Measurements from ENCODE around the gene CCDC24. TPM values are rescaled to one million over a fixed set of nuclear protein-coding genes. Genes with fewer than 3 reads are reported as not detected.

Gene CCDC24
- total and polyA plus RNA-seq, 9 of the 15 experiments (the other 6 are each of a cell fraction or from before 2014, with no cell fraction given), result 0.31 to 4.5 (median 1.5) TPM

DNA sequence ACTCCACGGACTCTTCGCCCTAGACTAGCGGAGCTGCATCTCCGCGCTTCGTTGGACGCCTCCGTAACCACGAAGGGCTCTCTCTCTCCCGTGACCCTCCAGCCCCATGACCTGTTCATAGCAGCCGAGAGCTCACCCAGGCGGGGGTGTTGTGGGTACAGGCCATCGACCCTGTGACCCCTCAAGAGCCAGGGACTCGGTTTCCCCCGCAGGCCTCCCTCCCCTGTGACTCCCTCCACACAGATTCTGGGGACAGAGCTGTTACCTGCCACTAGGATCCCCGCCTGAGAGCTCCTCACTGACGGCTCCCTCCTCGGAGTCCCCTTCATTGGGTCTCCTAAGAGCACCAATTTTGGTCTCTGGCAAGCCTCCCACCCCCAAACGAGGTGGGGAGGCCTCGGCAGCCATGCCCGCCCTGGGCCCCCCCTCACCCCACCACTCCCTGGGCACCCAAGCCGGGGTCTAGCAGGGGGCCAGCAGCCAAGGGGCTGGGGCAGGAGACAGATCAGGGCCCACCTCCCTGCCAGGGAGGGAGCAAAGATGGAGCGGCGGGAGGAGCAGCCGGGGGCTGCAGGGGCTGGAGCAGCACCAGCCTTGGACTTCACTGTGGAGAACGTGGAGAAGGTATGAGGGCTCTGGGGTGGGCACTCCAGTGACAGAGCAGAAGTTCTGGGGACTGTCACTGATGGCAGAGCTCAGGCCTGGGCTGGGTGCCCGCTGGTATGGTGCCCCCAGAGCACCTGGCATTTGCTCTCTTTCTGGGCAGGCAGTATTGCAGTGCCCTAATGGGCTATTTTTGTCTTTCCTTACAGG is 44.1 kb upstream of the CCDC24 start:
- ChIA-PET CTCF (ENCODE audit: low intra/inter-chr PET ratio) (interaction anchor here (1.0 to 1.7 kb wide), 3 partner anchors 13 to 417 kb away, joined by 3 to 7 read pairs (median 4); partner anchors contain the start of genes ARTN and PTPRF), POLR2A (interaction anchor here (0.6 to 2.9 kb wide), 9 partner anchors 11 to 295 kb away, joined by 3 to 11 read pairs (median 3); partner anchors contain the start of gene DPH2)
- Histone ChIP-seq H3K36me3 (ENCODE audit: control insufficient read depth, insufficient read depth, low read length) (peaks cover 21% of the 10 kb centered on the region), H3K9me3 (replicated peaks; ENCODE audit: control insufficient read depth, insufficient read depth, low read depth, low read length) (no peaks in the 10 kb centered on the region), H3K27me3 (ENCODE audit: control insufficient read depth in 2 of 2, insufficient read depth in 2 of 2, low read length in 2 of 2) (no peaks in the 10 kb centered on the region), H4K20me1 (replicated peaks; ENCODE audit: control insufficient read depth, insufficient read depth, low read length) (no peaks in the 10 kb centered on the region), H3K4me1 (replicated peaks in 1 of 2; ENCODE audit: control insufficient read depth in 2 of 2, insufficient read depth in 2 of 2, low read length in 2 of 2) (peaks cover 17 to 41% of the 10 kb centered on the region in 2 experiments), H3K9me1 (ENCODE audit: control insufficient read depth, insufficient read depth, low read length) (no peaks in the 10 kb centered on the region), H3K4me3 (peak overlapping the region; percentile 60), H3K9ac (ENCODE audit: insufficient read depth in 1 of 2, low read depth in 2 of 2, low read length in 2 of 2) (peak overlapping the region; percentile 98), H3K27ac (ENCODE audit: extremely low read depth, low read depth, low read length) (peak overlapping the region; percentile 99), H3K79me2 (ENCODE audit: control insufficient read depth, insufficient read depth, low read length) (peaks cover 45% of the 10 kb centered on the region), H3K4me2 (ENCODE audit: insufficient read depth, low read length) (peak overlapping the region; percentile 98), H2AFZ (ENCODE audit: low read depth, low read length) (peak overlapping the region; percentile 100)
- ATAC-seq (peak; percentile 14), DNase-seq (ENCODE audit: extremely low read depth in 1 of 4, low spot score in 3 of 4) (no peak), FAIRE-seq (peak; percentile 11)
- in situ Hi-C loops (cut with MboI), result no loop called here
- under 1% methylated on average over 24 of the region's 27 CpGs for WGBS (ENCODE audit: insufficient coverage, low coverage, missing lambda C conversion rate)
- intact Hi-C loops (cut with micrococcal nuclease), result loop anchor here (5.0 kb wide), 1 partner anchor 90 kb away; no protein-coding TSS in a partner anchor
- TSS peak; percentile 69 for BruUV-seq (replicated peaks)
- TF ChIP-seq NR2C2 (CRISPR knock-in tag; IDR thresholded peaks at IDR 0.05) (no peak), NR2C2 (tag; IDR thresholded peaks at IDR 0.05) (peak; percentile 17), ZNF133 (CRISPR knock-in tag; IDR thresholded peaks at IDR 0.05) (no peak), CBX5 (IDR thresholded peaks at IDR 0.05; ENCODE audit: borderline replicate concordance, low read depth) (no peak), PPARD (CRISPR knock-in tag; IDR thresholded peaks at IDR 0.05) (no peak), MIER1 (IDR thresholded peaks at IDR 0.05; ENCODE audit: low read depth) (0 out of 2 replicates have a peak, but pooled peaks have one; percentile 20), NFATC3 (IDR thresholded peaks at IDR 0.05) (no peak), ZBTB7A (IDR thresholded peaks at IDR 0.05; ENCODE audit: borderline replicate concordance, control insufficient read depth, low read depth, low read length) (peak; percentile 18; the same call in 1 of the 2 replicates), LEF1 (IDR thresholded peaks at IDR 0.05) (no peak), PHF21A (IDR thresholded peaks at IDR 0.05; ENCODE audit: borderline replicate concordance, low read depth) (no peak)
- TF ChIP-seq, protein P1, sequence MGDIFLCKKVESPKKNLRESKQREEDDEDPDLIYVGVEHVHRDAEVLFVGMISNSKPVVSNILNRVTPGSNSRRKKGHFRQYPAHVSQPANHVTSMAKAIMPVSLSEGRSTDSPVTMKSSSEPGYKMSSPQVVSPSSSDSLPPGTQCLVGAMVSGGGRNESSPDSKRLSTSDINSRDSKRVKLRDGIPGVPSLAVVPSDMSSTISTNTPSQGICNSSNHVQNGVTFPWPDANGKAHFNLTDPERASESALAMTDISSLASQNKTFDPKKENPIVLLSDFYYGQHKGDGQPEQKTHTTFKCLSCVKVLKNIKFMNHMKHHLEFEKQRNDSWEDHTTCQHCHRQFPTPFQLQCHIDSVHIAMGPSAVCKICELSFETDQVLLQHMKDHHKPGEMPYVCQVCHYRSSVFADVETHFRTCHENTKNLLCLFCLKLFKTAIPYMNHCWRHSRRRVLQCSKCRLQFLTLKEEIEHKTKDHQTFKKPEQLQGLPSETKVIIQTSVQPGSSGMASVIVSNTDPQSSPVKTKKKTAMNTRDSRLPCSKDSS (IDR thresholded peaks at IDR 0.05; ENCODE audit: low read depth, partially characterized antibody), result no peak
- TF ChIP-seq, protein P2, sequence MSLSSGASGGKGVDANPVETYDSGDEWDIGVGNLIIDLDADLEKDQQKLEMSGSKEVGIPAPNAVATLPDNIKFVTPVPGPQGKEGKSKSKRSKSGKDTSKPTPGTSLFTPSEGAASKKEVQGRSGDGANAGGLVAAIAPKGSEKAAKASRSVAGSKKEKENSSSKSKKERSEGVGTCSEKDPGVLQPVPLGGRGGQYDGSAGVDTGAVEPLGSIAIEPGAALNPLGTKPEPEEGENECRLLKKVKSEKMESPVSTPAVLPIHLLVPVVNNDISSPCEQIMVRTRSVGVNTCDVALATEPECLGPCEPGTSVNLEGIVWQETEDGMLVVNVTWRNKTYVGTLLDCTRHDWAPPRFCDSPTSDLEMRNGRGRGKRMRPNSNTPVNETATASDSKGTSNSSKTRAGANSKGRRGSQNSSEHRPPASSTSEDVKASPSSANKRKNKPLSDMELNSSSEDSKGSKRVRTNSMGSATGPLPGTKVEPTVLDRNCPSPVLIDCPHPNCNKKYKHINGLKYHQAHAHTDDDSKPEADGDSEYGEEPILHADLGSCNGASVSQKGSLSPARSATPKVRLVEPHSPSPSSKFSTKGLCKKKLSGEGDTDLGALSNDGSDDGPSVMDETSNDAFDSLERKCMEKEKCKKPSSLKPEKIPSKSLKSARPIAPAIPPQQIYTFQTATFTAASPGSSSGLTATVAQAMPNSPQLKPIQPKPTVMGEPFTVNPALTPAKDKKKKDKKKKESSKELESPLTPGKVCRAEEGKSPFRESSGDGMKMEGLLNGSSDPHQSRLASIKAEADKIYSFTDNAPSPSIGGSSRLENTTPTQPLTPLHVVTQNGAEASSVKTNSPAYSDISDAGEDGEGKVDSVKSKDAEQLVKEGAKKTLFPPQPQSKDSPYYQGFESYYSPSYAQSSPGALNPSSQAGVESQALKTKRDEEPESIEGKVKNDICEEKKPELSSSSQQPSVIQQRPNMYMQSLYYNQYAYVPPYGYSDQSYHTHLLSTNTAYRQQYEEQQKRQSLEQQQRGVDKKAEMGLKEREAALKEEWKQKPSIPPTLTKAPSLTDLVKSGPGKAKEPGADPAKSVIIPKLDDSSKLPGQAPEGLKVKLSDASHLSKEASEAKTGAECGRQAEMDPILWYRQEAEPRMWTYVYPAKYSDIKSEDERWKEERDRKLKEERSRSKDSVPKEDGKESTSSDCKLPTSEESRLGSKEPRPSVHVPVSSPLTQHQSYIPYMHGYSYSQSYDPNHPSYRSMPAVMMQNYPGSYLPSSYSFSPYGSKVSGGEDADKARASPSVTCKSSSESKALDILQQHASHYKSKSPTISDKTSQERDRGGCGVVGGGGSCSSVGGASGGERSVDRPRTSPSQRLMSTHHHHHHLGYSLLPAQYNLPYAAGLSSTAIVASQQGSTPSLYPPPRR (CRISPR knock-in tag; IDR thresholded peaks at IDR 0.05; ENCODE audit: borderline replicate concordance), result no peak
